ENCODE measurements around the gene SPRING1. TPM values are rescaled to one million over a fixed set of nuclear protein-coding genes. Genes with fewer than 3 reads are reported as not detected.

SPRING1 gene
- total and polyA plus RNA-seq, 11 donors: 8.2 to 24.4 (median 14.0) TPM

GRCh38 chr12:116780942-116781341, 43.1 kb upstream of the SPRING1 start:
- ATAC-seq (no peak), DNase-seq (no peak)
- 74 to 88% (median 79%) methylated on average over 4 of the region's 4 CpGs for WGBS, 4 donors
- intact Hi-C loops (cut with DNase I): no loop called here
- Histone ChIP-seq H3K27ac (no peak overlapping the region), H3K36me3 (no peaks in the 10 kb centered on the region), H3K9me3 (no peaks in the 10 kb centered on the region), H3K4me3 (no peak overlapping the region), H3K27me3 (no peaks in the 10 kb centered on the region), H3K4me1 (no peaks in the 10 kb centered on the region)
- no peak for TF ChIP-seq POLR2A (IDR thresholded peaks at IDR 0.05)
- no peak for TF ChIP-seq CTCF (IDR thresholded peaks at IDR 0.05)

- WGBS, 4 donors: 88 to 100% (median 90%) methylated on average over 2 of the region's 2 CpGs
- no peaks in the 10 kb centered on the region for H3K4me1 ChIP-seq
Measured at GRCh38 chr12:116779597-116779996, 41.7 kb upstream of the SPRING1 start.

GRCh38 chr12:116777245-116777644, 39.4 kb upstream of the SPRING1 start:
- no peak for TF ChIP-seq POLR2A (IDR thresholded peaks at IDR 0.05)
- no peak for TF ChIP-seq CTCF (IDR thresholded peaks at IDR 0.05)
- intact Hi-C loops (cut with DNase I): no loop called here
- Histone ChIP-seq H3K27me3 (no peaks in the 10 kb centered on the region), H3K4me3 (no peak overlapping the region), H3K9me3 (no peaks in the 10 kb centered on the region), H3K4me1 (no peaks in the 10 kb centered on the region), H3K27ac (no peak overlapping the region), H3K36me3 (no peaks in the 10 kb centered on the region)
- ATAC-seq: no peak
- 92 to 100% (median 96%) methylated on average over 1 of the region's 1 CpG for WGBS, 4 donors
- no peak for DNase-seq

More at GRCh38 chr12:116779597-116779996, 41.7 kb upstream of the SPRING1 start:
- intact Hi-C loops (cut with DNase I): no loop called here
- Histone ChIP-seq H3K36me3 (no peaks in the 10 kb centered on the region), H3K4me3 (no peak overlapping the region), H3K27me3 (no peaks in the 10 kb centered on the region), H3K9me3 (no peaks in the 10 kb centered on the region), H3K27ac (no peak overlapping the region)
- TF ChIP-seq CTCF (IDR thresholded peaks at IDR 0.05): no peak
- TF ChIP-seq POLR2A (IDR thresholded peaks at IDR 0.05): no peak
- DNase-seq (no peak), ATAC-seq (no peak)

- no peak for DNase-seq
- 67 to 83% (median 73%) methylated on average over 4 of the region's 4 CpGs for WGBS, 4 donors
- no peak overlapping the region for H3K27ac ChIP-seq
- no peak for ATAC-seq
- H3K4me3 ChIP-seq: no peak overlapping the region
- TF ChIP-seq CTCF (IDR thresholded peaks at IDR 0.05) (no peak), POLR2A (IDR thresholded peaks at IDR 0.05) (no peak)
- H3K9me3 ChIP-seq: no peaks in the 10 kb centered on the region
- intact Hi-C loops (cut with DNase I): no loop called here
- H3K27me3 ChIP-seq: no peaks in the 10 kb centered on the region
- H3K4me1 ChIP-seq: no peaks in the 10 kb centered on the region
- no peaks in the 10 kb centered on the region for H3K36me3 ChIP-seq
Measured at GRCh38 chr12:116774020-116774419, 36.2 kb upstream of the SPRING1 start.
